CD4-positive, CD25-positive, alpha-beta regulatory T cell (primary cell): ENCODE data around the gene TTC7B. TPM values are rescaled to one million over a fixed set of nuclear protein-coding genes. Genes with fewer than 3 reads are reported as not detected.

Experiments
- ATAC-seq, 2 donors: fragments of 150-1000 bp; cut with Tn5 transposase; one replicate each; pipeline ENCODE4 v1.10.0; 2021; ENCODE audit warnings: low read depth in 2 of 2, moderate number of reproducible peaks in 2 of 2, moderate library complexity in 1 of 2
- DNase-seq, 3 donors: peaks; one replicate each; pipeline versions ENCODE4 v3.0.0 to v3.0.0-alpha.2; 2012 to 2022; ENCODE audit warnings: mixed read lengths in 1 of 3
- H3K27ac ChIP-seq: one replicate; pipeline ENCODE4 v1.7.0; 2013; ENCODE audit warnings: mild to moderate bottlenecking, low read length; ENCODE audit not compliant: insufficient read depth, poor library complexity, severe bottlenecking
- H3K27me3 ChIP-seq: one replicate; pipeline ENCODE4 v1.7.0; 2013; ENCODE audit warnings: low read length; ENCODE audit not compliant: control insufficient read depth, insufficient read depth
- H3K36me3 ChIP-seq: one replicate; pipeline ENCODE4 v1.7.0; 2013; ENCODE audit warnings: mild to moderate bottlenecking, low read length, moderate library complexity; ENCODE audit not compliant: control insufficient read depth, insufficient read depth
- H3K4me1 ChIP-seq: 2 replicates; pipeline ENCODE4 v1.7.0; 2013; ENCODE audit warnings: mild to moderate bottlenecking, low read length; ENCODE audit not compliant: insufficient read depth, control insufficient read depth, poor library complexity, severe bottlenecking
- H3K4me3 ChIP-seq: one replicate; pipeline ENCODE4 v1.7.0; 2013; ENCODE audit warnings: low read depth, mild to moderate bottlenecking, low read length, moderate library complexity
- H3K9me3 ChIP-seq, 2 experiments: 1 replicate in 1 of 2; 2 replicates in 1 of 2; pipeline ENCODE4 v1.7.0; 2013; ENCODE audit warnings: low read length in 2 of 2, mild to moderate bottlenecking in 1 of 2, moderate library complexity in 1 of 2; ENCODE audit not compliant: control insufficient read depth in 2 of 2
- H3K27ac Mint-ChIP-seq, 3 donors: one replicate each; pipeline ENCODE4 v1.8.0; 2020 to 2022; ENCODE audit warnings: mild to moderate bottlenecking in 3 of 3, mixed read lengths in 3 of 3, moderate library complexity in 2 of 3
- H3K27me3 Mint-ChIP-seq: one replicate; pipeline ENCODE4 v1.8.0; 2022; ENCODE audit warnings: mild to moderate bottlenecking, mixed read lengths
- H3K36me3 Mint-ChIP-seq: one replicate; pipeline ENCODE4 v1.8.0; 2020; ENCODE audit warnings: mixed read lengths
- H3K4me1 Mint-ChIP-seq, 4 donors: one replicate each; pipeline ENCODE4 v1.8.0; 2020 to 2022; ENCODE audit warnings: mixed read lengths in 4 of 4, mild to moderate bottlenecking in 1 of 4
- H3K4me3 Mint-ChIP-seq, 4 donors: one replicate each; pipeline ENCODE4 v1.8.0; 2020 to 2022; ENCODE audit warnings: mild to moderate bottlenecking in 4 of 4, mixed read lengths in 4 of 4, moderate library complexity in 3 of 4
- H3K9me3 Mint-ChIP-seq, 7 donors: one replicate each; pipeline ENCODE4 v1.8.0; 2020 to 2022; ENCODE audit warnings: mixed read lengths in 7 of 7, mild to moderate bottlenecking in 3 of 7, moderate library complexity in 2 of 7
- polyA plus RNA-seq, 4 donors: library from polyadenylated mRNA; unstranded; fragments of 300-500 nt; fragmentation: Illumina TruSeq; gene quantifications; one replicate each; pipeline ENCODE4 v1.2.3, GENCODE V29; 2021
- total RNA-seq: library from RNA; stranded (reverse); gene quantifications from one replicate; pipeline ENCODE4 v1.2.3, GENCODE V29; 2022

Gene TTC7B
- total and polyA plus RNA-seq, 5 donors from 2014 or later = 0.88 to 7.8 (median 1.0) TPM

DNA sequence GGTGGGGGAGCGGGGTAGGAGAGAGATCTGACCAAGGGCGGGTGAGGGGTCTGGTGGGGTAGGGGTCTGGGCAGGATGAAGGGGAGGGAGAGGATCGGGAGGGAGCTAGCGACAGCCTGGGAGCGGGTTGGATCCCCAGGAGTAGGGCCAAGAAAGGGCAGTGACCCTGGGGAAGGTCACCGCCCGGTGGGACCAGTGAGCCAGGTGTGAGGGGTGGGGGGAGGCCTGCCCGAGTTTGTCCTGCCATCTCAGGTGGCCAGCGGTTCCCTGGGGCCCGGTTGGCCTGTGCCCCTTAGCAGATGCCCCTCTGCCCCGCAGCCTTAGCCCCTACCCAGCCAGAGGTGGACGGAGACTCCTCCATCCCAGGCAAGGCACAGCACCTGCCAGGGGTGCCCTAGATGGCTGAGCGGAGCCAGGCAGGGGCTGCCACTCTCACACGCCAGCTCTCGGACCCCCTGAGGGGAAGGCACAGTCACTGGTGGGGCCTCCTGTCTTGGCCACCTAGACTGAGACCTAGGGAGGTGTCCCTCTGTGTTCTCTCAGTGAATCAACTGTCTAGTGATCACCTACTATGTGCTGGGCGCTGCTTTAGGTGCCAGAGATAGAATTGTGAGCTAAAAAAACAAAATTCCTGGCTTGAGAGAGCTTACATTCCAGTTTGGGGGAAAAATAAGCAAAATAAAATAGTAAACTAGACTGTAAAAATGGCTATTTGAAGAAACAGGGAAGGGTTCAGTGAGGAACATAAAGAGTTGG, 629 bp upstream of the TTC7B start:
- ATAC-seq (no peak), DNase-seq (no peak)
- H3K36me3 Mint-ChIP-seq = no peaks in the 10 kb centered on the region
- H3K4me1 Mint-ChIP-seq = peaks cover 7 to 15% (median 10%) of the 10 kb centered on the region in 4 donors
- H3K4me1 ChIP-seq = peaks cover 17% of the 10 kb centered on the region
- peaks cover 19% of the 10 kb centered on the region for H3K27me3 Mint-ChIP-seq
- H3K36me3 ChIP-seq = no peaks in the 10 kb centered on the region
- H3K27ac Mint-ChIP-seq = peak overlapping the region in 1 of 3 donors; percentile 25
- no peaks in the 10 kb centered on the region for H3K9me3 ChIP-seq
- peaks cover 0 to 1% (median 0%) of the 10 kb centered on the region in 7 donors for H3K9me3 Mint-ChIP-seq
- H3K27ac ChIP-seq = no peak overlapping the region
- no peak overlapping the region for H3K4me3 ChIP-seq
- H3K4me3 Mint-ChIP-seq = peak overlapping the region; percentile 23 to 81 (median 64)
- peaks cover 3% of the 10 kb centered on the region for H3K27me3 ChIP-seq

DNA sequence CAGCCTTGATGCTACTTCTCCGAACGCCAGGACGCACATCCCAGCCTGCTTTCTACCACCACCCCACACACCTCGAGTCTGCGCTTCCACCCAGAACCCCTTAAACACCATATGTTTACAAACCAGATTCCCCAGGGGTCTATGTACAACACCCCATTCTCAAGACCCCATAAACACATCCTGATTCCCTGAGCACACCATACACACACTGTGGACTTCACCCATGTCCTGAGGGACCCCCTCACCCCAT, 733 bp downstream of the TTC7B start:
- H3K27ac ChIP-seq = no peak overlapping the region
- Mint-ChIP-seq H3K36me3 (no peaks in the 10 kb centered on the region), H3K27ac (peak overlapping the region in 2 of 3 donors; percentile 27 to 55), H3K4me3 (peak overlapping the region; percentile 32 to 84 (median 74)), H3K27me3 (peaks cover 16% of the 10 kb centered on the region), H3K4me1 (peaks cover under 1 to 5% (median 3%) of the 10 kb centered on the region in 4 donors), H3K9me3 (peaks cover 0 to 1% (median 0%) of the 10 kb centered on the region in 7 donors)
- ATAC-seq (no peak), DNase-seq (no peak)
- peaks cover 3% of the 10 kb centered on the region for H3K27me3 ChIP-seq
- peaks cover 7% of the 10 kb centered on the region for H3K4me1 ChIP-seq
- H3K36me3 ChIP-seq = no peaks in the 10 kb centered on the region
- no peak overlapping the region for H3K4me3 ChIP-seq
- no peaks in the 10 kb centered on the region for H3K9me3 ChIP-seq

DNA sequence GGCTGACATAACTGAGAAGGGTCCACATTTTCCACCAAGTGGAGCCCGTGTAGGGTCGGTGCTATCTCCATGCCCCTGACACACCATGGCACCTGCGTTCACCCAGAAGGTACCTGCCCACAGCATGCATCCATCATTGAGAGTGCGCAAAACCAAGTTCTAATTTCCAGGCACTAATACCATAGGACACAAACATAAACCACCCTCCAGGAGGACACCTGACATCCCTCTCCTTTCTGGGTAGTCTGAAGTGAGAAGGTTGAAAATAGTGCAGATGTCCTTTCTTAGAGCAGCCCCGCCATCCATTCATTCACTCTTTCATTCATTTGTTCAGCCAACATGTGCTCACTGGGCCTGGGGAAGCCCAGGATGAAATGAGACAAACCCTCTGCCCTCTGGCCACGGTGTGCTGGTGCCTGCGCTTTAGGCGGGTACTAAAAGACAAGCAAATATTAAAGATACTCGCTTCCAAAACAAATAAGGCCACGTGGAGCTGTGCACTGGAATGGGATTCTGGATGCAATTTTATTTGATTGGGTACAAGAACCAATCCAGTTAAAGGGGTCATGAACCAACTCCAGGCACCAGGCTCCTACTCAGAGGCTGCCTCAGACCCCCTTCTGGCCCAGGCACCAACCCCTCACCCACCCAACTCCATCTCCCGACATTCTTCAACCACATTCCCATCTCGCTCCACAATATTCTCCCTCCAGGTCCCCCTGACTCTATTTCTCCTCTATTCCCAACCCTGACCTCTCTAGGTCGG, 1.2 kb downstream of the TTC7B start:
- Mint-ChIP-seq H3K27ac (peak overlapping the region; percentile 27 to 60 (median 55)), H3K36me3 (no peaks in the 10 kb centered on the region), H3K4me3 (peak overlapping the region; percentile 40 to 84 (median 74)), H3K4me1 (peaks cover 0 to 5% (median 2%) of the 10 kb centered on the region in 4 donors), H3K9me3 (peaks cover 0 to 1% (median 0%) of the 10 kb centered on the region in 7 donors), H3K27me3 (peaks cover 14% of the 10 kb centered on the region)
- Histone ChIP-seq H3K4me1 (peaks cover 7% of the 10 kb centered on the region), H3K9me3 (no peaks in the 10 kb centered on the region), H3K36me3 (no peaks in the 10 kb centered on the region), H3K4me3 (no peak overlapping the region), H3K27ac (no peak overlapping the region), H3K27me3 (peaks cover 3% of the 10 kb centered on the region)
- no peak for ATAC-seq
- DNase-seq = no peak

DNA sequence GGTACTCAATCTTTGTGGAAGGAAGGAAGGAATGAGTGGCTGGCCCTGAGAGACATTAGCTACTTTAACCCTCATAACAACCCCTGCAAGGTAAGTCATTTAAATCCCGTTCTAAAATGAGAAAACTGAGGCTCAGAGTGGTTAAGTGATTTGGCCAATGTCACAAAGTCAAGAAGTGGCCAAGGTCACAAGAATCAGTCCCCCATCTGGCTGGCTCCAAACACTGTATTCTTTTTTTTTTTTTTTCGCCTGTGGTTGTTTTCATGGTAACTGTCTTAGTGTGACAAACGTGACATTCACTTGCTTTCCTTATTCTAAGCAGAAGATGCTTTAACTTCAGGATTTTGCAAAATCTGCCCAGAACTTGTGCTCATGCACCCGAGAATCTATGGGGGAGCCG, 2.8 kb downstream of the TTC7B start:
- Histone ChIP-seq H3K27ac (no peak overlapping the region), H3K9me3 (no peaks in the 10 kb centered on the region), H3K27me3 (peaks cover 3% of the 10 kb centered on the region), H3K4me3 (no peak overlapping the region), H3K4me1 (peaks cover 7% of the 10 kb centered on the region), H3K36me3 (no peaks in the 10 kb centered on the region)
- DNase-seq (no peak), ATAC-seq (no peak)
- Mint-ChIP-seq H3K4me3 (peak overlapping the region in 1 of 4 donors; percentile 66), H3K27ac (no peak overlapping the region), H3K9me3 (peaks cover 0 to 1% (median 0%) of the 10 kb centered on the region in 7 donors), H3K4me1 (peaks cover 0 to 5% (median 2%) of the 10 kb centered on the region in 4 donors), H3K36me3 (no peaks in the 10 kb centered on the region), H3K27me3 (peaks cover 14% of the 10 kb centered on the region)

DNA sequence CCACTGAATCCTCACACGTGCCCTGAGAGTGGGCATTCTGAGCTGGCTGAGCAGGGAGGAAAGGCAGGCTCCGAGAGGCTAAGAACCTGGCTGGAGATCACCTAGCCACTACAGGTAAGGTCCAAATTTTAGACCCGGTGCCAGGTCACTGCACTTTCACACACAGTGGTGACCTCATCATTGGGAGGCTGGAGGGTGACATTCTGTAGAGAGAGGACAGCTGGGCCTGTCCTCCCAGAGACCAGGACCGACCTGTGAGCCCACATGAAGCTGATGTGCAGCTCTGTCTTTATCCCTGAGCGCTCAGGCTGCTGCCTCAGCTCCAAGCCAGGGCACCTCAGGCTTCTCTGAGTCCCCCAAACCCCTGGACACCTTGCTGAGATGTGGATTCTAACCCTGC, 4.1 kb downstream of the TTC7B start:
- peaks cover 0 to 5% (median 2%) of the 10 kb centered on the region in 4 donors for H3K4me1 Mint-ChIP-seq
- H3K27ac Mint-ChIP-seq = no peak overlapping the region
- peaks cover 0 to 1% (median 0%) of the 10 kb centered on the region in 7 donors for H3K9me3 Mint-ChIP-seq
- Histone ChIP-seq H3K27ac (no peak overlapping the region), H3K4me3 (no peak overlapping the region), H3K4me1 (peaks cover 7% of the 10 kb centered on the region), H3K9me3 (no peaks in the 10 kb centered on the region), H3K36me3 (no peaks in the 10 kb centered on the region), H3K27me3 (peaks cover 3% of the 10 kb centered on the region)
- no peak overlapping the region for H3K4me3 Mint-ChIP-seq
- DNase-seq (no peak), ATAC-seq (no peak)
- H3K36me3 Mint-ChIP-seq = no peaks in the 10 kb centered on the region
- H3K27me3 Mint-ChIP-seq = peaks cover 14% of the 10 kb centered on the region

DNA sequence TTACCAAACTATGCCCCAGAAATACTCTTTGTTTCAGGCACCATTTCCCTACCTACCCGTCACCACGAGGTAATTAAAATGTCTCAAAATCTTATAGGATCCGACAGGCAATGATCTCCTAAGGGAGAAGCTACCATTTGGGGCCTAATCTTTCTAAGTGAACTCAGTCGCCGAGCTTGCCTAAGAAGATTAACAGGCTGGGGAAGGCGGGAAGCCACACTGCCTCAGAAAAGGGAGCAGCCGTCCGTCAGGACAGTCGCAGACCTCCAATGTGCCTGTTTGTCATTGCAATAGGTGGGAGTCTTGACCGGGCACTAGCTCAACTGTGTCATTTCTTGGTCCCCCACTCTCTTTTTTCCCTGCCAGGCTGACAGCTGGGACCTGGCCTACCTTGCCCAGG, 4.6 kb downstream of the TTC7B start:
- no peak overlapping the region for H3K27ac ChIP-seq
- ATAC-seq (no peak), DNase-seq (no peak)
- Mint-ChIP-seq H3K36me3 (no peaks in the 10 kb centered on the region), H3K27me3 (peaks cover 14% of the 10 kb centered on the region), H3K9me3 (peaks cover 0 to 1% (median 0%) of the 10 kb centered on the region in 7 donors), H3K4me3 (no peak overlapping the region), H3K27ac (no peak overlapping the region), H3K4me1 (peaks cover 0 to 5% (median 2%) of the 10 kb centered on the region in 4 donors)
- no peaks in the 10 kb centered on the region for H3K9me3 ChIP-seq
- H3K4me3 ChIP-seq = no peak overlapping the region
- H3K36me3 ChIP-seq = no peaks in the 10 kb centered on the region
- H3K27me3 ChIP-seq = peaks cover 3% of the 10 kb centered on the region
- H3K4me1 ChIP-seq = peaks cover 6% of the 10 kb centered on the region

DNA sequence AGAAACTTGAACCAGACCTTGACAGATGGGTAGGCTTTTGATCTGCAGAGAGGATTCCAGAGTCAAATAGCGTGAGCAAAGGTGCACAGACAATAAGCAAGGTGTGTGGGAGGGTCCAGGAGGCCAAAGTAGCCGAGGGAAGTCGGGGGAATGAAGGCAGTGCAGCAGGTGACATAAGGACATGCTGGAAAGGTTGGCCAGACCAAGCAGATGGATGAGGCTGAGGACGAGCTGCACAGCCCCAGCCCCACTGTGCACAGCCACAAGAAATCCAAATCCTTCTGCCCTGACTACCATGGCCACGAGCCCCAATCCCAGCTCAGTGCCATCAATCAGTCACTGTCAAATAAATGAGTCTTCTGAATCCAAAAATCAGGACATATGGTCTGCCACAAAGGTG, 5.4 kb downstream of the TTC7B start:
- Mint-ChIP-seq H3K9me3 (peaks cover 0 to 1% (median 0%) of the 10 kb centered on the region in 7 donors), H3K4me3 (no peak overlapping the region), H3K27me3 (peaks cover 14% of the 10 kb centered on the region), H3K27ac (no peak overlapping the region), H3K4me1 (peaks cover 0 to 5% (median 2%) of the 10 kb centered on the region in 4 donors), H3K36me3 (no peaks in the 10 kb centered on the region)
- peaks cover 3% of the 10 kb centered on the region for H3K27me3 ChIP-seq
- H3K4me1 ChIP-seq = peaks cover 4% of the 10 kb centered on the region
- no peaks in the 10 kb centered on the region for H3K36me3 ChIP-seq
- ATAC-seq (no peak), DNase-seq (no peak)
- no peak overlapping the region for H3K4me3 ChIP-seq
- H3K9me3 ChIP-seq = no peaks in the 10 kb centered on the region
- H3K27ac ChIP-seq = no peak overlapping the region
